Measurements from ENCODE around the gene ALK. TPM values are rescaled to one million over a fixed set of nuclear protein-coding genes. Genes with fewer than 3 reads are reported as not detected.

Gene ALK
- total and polyA plus RNA-seq, 2 experiments from 2014 or later, result 0.35 TPM; not detected in 1

GRCh38 chr2:29615183-29615582 lies 306.2 kb downstream of the ALK start:
- Histone ChIP-seq H2AFZ (no peak overlapping the region), H3K9me2 (ENCODE audit: insufficient read depth) (peaks cover 6% of the 10 kb centered on the region; the same call in 1 of the 2 replicates), H3K4me2 (no peak overlapping the region), H3K4me1 (ENCODE audit: insufficient read depth) (peaks cover 3% of the 10 kb centered on the region; the same call in 1 of the 2 replicates), H3K27ac (ENCODE audit: low read depth) (no peak overlapping the region), H3K36me3 (ENCODE audit: insufficient read depth) (no peaks in the 10 kb centered on the region), H3K27me3 (ENCODE audit: insufficient read depth) (no peaks in the 10 kb centered on the region), H3K79me2 (replicated peaks; ENCODE audit: insufficient read depth) (no peaks in the 10 kb centered on the region), H4K20me1 (replicated peaks; ENCODE audit: insufficient read depth) (no peaks in the 10 kb centered on the region), H3K4me3 (no peak overlapping the region), H3F3A (replicated peaks; ENCODE audit: low read depth) (no peaks in the 10 kb centered on the region)
- Mint-ChIP-seq H3K36me3 (ENCODE audit: low read depth) (no peaks in the 10 kb centered on the region), H3K27me3 (ENCODE audit: insufficient read depth, low read depth, poor library complexity) (peaks cover 2% of the 10 kb centered on the region), H3K27ac (no peak overlapping the region), H3K4me3 (no peak overlapping the region), H3K4me1 (peaks cover 25% of the 10 kb centered on the region), H3K9me3 (no peaks in the 10 kb centered on the region; the same call in 2 of the 3 replicates)
- DNase-seq (ENCODE audit: low spot score), result no peak
- no peak for ATAC-seq
- TF ChIP-seq POLR2AphosphoS5 (IDR thresholded peaks at IDR 0.05; ENCODE audit: low read depth) (no peak), CREB1 (CRISPR knock-in tag; IDR thresholded peaks at IDR 0.05; ENCODE audit: low read depth) (no peak), EZH2phosphoT487 (IDR thresholded peaks at IDR 0.05; ENCODE audit: unreplicated experiment) (no peak), EZH2 (IDR thresholded peaks at IDR 0.05; ENCODE audit: low read depth, unreplicated experiment) (no peak), CTCF (conservative IDR thresholded peaks at IDR 0.05; ENCODE audit: low read depth in 2 of 2) (no peak), NANOG (IDR thresholded peaks at IDR 0.05; ENCODE audit: borderline replicate concordance) (no peak), REST (IDR thresholded peaks at IDR 0.05; ENCODE audit: unreplicated experiment) (no peak), ZNF462 (CRISPR knock-in tag; IDR thresholded peaks at IDR 0.05) (no peak), STAT1 (IDR thresholded peaks at IDR 0.05; ENCODE audit: unreplicated experiment) (no peak), ETS1 (IDR thresholded peaks at IDR 0.05) (no peak), ZNF114 (CRISPR knock-in tag; IDR thresholded peaks at IDR 0.05) (no peak), JUNB (IDR thresholded peaks at IDR 0.05; ENCODE audit: unreplicated experiment) (no peak), ZNF331 (CRISPR knock-in tag; IDR thresholded peaks at IDR 0.05; ENCODE audit: low read depth) (no peak)
